A673 (cell line): ENCODE measurements around the gene RPS19.

Experiments
- EZH2 ChIP-seq: fragments of 200-600 bp; sonication (generic); IDR thresholded peaks from 2 replicates; pipeline ENCODE4 v1.6.1; 2017; ENCODE audit warnings: borderline replicate concordance, low read depth, mild to moderate bottlenecking, mixed read lengths, antibody characterized with exemption, low read length; ENCODE audit not compliant: poor library complexity, severe bottlenecking
- TF ChIP-seq, protein P1 (sequence below): fragments of 300-800, 200-600 bp; sonication (generic); conservative IDR thresholded peaks from 2 replicates; pipeline ENCODE4 v1.5.1; 2017; ENCODE audit warnings: low read depth, mild to moderate bottlenecking, antibody characterized with exemption, low read length, moderate library complexity, mixed read lengths

DNA sequence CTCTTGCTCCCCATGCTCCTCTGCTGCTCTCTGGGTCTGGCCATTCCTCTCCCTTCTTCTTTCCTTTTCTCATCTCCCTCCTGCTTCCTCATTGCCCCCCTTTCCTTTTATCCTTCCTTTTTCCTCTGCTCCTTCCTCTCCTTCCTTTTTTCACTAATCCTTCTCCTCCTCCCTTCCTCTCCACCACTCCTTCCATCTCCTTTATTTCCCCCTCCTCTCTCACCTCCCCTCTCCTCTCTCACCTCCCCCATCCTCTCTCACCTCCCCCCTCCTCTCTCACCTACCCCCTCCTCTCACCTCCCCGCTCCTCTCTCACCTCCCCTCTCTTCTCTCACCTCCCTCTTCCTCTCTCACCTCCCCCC is 36.5 kb downstream of the RPS19 start:
- TF ChIP-seq EZH2 = no peak
- TF ChIP-seq, protein P1, sequence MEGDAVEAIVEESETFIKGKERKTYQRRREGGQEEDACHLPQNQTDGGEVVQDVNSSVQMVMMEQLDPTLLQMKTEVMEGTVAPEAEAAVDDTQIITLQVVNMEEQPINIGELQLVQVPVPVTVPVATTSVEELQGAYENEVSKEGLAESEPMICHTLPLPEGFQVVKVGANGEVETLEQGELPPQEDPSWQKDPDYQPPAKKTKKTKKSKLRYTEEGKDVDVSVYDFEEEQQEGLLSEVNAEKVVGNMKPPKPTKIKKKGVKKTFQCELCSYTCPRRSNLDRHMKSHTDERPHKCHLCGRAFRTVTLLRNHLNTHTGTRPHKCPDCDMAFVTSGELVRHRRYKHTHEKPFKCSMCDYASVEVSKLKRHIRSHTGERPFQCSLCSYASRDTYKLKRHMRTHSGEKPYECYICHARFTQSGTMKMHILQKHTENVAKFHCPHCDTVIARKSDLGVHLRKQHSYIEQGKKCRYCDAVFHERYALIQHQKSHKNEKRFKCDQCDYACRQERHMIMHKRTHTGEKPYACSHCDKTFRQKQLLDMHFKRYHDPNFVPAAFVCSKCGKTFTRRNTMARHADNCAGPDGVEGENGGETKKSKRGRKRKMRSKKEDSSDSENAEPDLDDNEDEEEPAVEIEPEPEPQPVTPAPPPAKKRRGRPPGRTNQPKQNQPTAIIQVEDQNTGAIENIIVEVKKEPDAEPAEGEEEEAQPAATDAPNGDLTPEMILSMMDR = no peak
